Inflammatory macrophage treated with lipopolysaccharide for 1 hour (primary cell): ENCODE data around the gene ADAMTSL1.

Experiments used
- DNase-seq, 2 donors: peaks; one replicate each; pipeline ENCODE4 v3.0.0-alpha.2; 2020 to 2022

The ADAMTSL1 gene

GRCh38 chr9:18675332-18675731 is 201.4 kb downstream of the ADAMTSL1 start:
- no peak for DNase-seq

- no peak for DNase-seq
These were observed 202.0 kb downstream of the ADAMTSL1 start for GRCh38 chr9:18675973-18676372.

DNA sequence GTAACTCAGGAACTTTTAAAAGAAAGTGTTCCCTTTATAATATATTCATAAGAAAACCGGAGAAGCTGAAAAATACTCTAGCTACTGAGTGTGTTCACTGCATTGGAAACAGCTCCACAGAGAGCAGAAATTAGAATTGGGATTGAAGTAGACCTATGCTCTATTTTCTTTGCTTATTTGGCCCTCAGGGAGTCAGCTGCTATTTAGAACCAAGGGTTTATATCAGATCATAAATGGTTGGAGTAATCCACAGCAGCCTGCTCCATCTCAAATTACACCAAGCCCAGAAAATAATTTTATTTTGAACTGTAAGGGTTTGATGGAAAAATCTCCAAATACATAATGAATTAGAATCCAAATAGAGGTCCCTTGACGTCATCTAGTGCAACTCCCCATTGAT is 202.6 kb downstream of the ADAMTSL1 start:
- no peak for DNase-seq

- no peak for DNase-seq
These were observed 205.1 kb downstream of the ADAMTSL1 start for GRCh38 chr9:18678821-18679590.

GRCh38 chr9:18682907-18683306 is 209.0 kb downstream of the ADAMTSL1 start:
- DNase-seq: no peak

- DNase-seq: no peak
These were observed 209.4 kb downstream of the ADAMTSL1 start for GRCh38 chr9:18683312-18683711.

GRCh38 chr9:18683851-18684250 is 209.9 kb downstream of the ADAMTSL1 start:
- no peak for DNase-seq

- no peak for DNase-seq
These were observed 210.8 kb downstream of the ADAMTSL1 start for GRCh38 chr9:18684593-18685317.

GRCh38 chr9:18688581-18689565 is 214.9 kb downstream of the ADAMTSL1 start:
- DNase-seq: no peak

- DNase-seq: no peak
These were observed 216.0 kb downstream of the ADAMTSL1 start for GRCh38 chr9:18689921-18690320.

GRCh38 chr9:18692268-18692667 is 218.3 kb downstream of the ADAMTSL1 start:
- DNase-seq: no peak

DNA sequence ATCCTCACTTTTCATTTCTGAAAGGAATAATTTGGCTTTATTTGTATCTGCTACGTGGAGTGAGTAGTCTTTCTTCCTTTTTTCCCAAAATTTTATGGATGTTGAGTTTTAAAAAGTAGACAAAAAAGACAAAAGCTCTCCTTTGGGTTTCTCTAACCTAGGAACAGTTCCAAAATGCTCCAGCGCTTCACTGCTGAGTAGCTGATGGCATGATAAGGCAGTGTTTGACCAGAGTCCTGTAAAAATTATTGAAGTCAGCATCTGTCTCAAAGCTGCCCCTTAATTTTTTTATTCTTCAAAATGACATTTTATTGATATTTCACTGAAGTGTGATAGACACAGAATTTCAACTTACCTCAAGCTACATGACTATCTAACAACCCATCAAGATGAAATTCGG is 219.0 kb downstream of the ADAMTSL1 start:
- no peak for DNase-seq

DNA sequence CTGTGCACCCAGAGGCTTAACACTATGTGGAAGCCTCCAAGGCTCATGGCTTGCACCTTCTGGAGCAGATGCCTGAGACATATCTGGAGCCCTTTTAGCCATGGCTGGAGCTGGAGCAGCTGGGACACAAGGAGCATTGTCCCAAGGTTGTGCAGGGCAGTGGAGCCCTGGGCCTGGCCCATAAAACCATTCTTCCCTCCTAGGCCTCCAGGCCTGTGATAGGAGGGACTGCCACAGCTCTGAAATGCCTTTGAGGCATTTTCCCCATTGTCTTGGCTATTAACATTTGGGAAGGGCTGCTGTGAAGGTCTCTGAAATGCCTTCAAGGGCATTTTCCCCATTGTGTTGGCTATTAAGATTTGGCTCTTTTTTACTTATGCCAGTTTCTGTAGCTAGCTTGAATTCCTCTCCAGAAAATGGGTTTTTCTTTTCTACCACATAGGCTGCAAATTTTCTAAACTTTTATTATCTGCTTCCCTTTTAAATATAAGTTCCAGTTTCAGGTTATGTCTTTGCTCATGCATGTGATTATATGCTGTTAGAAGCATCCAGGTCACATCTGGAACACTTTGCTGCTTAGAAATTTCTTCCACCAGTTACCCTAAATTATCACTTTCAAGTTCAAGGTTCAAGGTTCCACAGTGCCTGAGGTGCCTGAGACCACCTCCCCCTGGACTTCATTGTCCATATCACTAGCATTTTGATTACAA is 221.2 kb downstream of the ADAMTSL1 start:
- no peak for DNase-seq

- DNase-seq: no peak
These were observed 225.0 kb downstream of the ADAMTSL1 start for GRCh38 chr9:18698992-18699391.

GRCh38 chr9:18699764-18700163 is 225.8 kb downstream of the ADAMTSL1 start:
- DNase-seq: no peak

GRCh38 chr9:18700714-18701113 is 226.8 kb downstream of the ADAMTSL1 start:
- no peak for DNase-seq

DNA sequence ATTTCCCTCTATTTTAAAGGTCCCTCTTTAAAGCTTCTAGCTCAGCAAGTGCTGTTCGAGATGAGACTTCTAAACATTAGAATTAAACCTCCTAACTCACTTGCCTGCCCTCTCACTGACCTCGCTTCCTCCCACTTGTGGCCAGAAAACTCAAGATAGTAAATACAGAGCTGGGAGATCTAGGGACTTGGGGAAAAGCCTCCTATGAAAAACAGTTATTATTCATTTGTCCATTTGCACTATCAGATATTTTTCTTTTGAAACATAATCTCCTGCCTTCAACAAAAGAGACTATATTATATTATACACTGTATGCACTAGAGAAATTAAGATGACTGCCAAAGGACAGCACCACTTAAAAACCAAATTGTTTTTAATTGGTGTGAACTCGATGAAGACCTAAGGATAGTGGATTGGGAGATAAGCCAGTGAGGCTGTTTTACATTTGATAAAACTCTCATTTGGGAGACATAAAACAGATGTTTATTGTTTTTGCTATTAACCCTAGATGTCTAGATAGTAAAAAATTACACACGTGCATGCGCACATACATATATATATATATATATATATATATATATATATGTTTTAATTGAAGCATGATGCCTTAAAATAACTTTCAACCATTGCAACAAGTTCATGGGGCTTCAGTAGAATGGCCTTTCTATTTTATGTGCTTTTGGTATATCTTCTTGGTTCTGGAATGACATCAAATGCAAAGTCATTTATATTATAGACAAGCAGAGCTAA is 229.4 kb downstream of the ADAMTSL1 start:
- no peak for DNase-seq

DNA sequence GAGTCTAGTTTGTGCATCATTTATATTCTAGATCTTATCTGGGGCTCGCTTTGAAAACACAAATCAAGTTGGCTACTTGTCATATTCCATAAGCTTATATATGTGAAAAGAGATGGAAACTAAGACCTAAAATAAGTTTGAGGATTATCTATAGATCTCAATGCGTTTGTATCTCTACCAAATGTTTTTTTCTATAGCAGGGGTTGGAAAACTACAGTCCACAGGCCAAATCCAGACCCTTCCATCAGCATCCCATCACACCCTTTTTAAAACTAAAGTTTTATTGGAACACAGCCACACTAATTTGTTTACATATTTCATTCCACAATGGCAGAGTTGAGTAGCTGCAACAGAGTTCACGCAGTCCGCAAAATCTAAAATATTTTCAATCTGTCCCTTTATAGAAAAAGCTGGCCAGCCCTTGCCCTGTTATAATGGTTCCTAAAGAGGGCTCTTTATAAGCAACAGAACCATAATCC is 230.0 kb downstream of the ADAMTSL1 start:
- no peak for DNase-seq

GRCh38 chr9:18705796-18706392 is 231.9 kb downstream of the ADAMTSL1 start:
- DNase-seq: no peak

GRCh38 chr9:18706648-18707047 is 232.7 kb downstream of the ADAMTSL1 start:
- DNase-seq: no peak

- DNase-seq: no peak
These were observed 233.1 kb downstream of the ADAMTSL1 start for GRCh38 chr9:18707061-18707461.
